Measurements from ENCODE around the gene TMPRSS11F. TPM values are rescaled to one million over a fixed set of nuclear protein-coding genes. Genes with fewer than 3 reads are reported as not detected.

The TMPRSS11F gene
- total RNA-seq, 2 experiments from 2014 or later, result not detected

- DNase-seq, result no peak
- ChIA-PET CTCF (no interaction called here), POLR2A (no interaction called here)
- Mint-ChIP-seq H3K4me1 (no peaks in the 10 kb centered on the region), H3K4me3 (no peak overlapping the region), H3K27ac (no peak overlapping the region), H3K9me3 (ENCODE audit: low read depth) (peaks cover 5% of the 10 kb centered on the region), H3K36me3 (ENCODE audit: low read depth) (no peaks in the 10 kb centered on the region), H3K27me3 (peaks cover 8% of the 10 kb centered on the region)
- intact Hi-C loops (cut with DNase I, micrococcal nuclease), result no loop called here
- ATAC-seq, result no peak
These were observed 19.4 kb upstream of the TMPRSS11F start for GRCh38 chr4:68148800-68149685.

GRCh38 chr4:68147079-68147478, 17.4 kb upstream of the TMPRSS11F start:
- DNase-seq, result no peak
- intact Hi-C loops (cut with DNase I, micrococcal nuclease), result no loop called here
- ChIA-PET CTCF (interaction anchor here (1.1 kb wide), 1 partner anchor 169 kb away, joined by 3 read pairs; no protein-coding TSS in a partner anchor), POLR2A (interaction anchor here (0.6 kb wide), 1 partner anchor 71 kb away, joined by 3 read pairs; no protein-coding TSS in a partner anchor)
- no peak for ATAC-seq
- no peaks in the 10 kb centered on the region for H3K36me3 Mint-ChIP-seq (ENCODE audit: low read depth)
- H3K27me3 Mint-ChIP-seq, result peaks cover 8% of the 10 kb centered on the region
- H3K27ac Mint-ChIP-seq, result no peak overlapping the region
- no peaks in the 10 kb centered on the region for H3K4me1 Mint-ChIP-seq
- peaks cover 5% of the 10 kb centered on the region for H3K9me3 Mint-ChIP-seq (ENCODE audit: low read depth)
- no peak overlapping the region for H3K4me3 Mint-ChIP-seq

GRCh38 chr4:68145261-68145660, 15.6 kb upstream of the TMPRSS11F start:
- ChIA-PET POLR2A (no interaction called here), CTCF (no interaction called here)
- ATAC-seq (no peak), DNase-seq (no peak)
- H3K36me3 Mint-ChIP-seq (ENCODE audit: low read depth), result no peaks in the 10 kb centered on the region
- H3K27ac Mint-ChIP-seq, result no peak overlapping the region
- H3K4me1 Mint-ChIP-seq, result no peaks in the 10 kb centered on the region
- H3K27me3 Mint-ChIP-seq, result peaks cover 8% of the 10 kb centered on the region
- H3K9me3 Mint-ChIP-seq (ENCODE audit: low read depth), result peaks cover 5% of the 10 kb centered on the region
- H3K4me3 Mint-ChIP-seq, result no peak overlapping the region
- intact Hi-C loops (cut with DNase I, micrococcal nuclease), result no loop called here

DNA sequence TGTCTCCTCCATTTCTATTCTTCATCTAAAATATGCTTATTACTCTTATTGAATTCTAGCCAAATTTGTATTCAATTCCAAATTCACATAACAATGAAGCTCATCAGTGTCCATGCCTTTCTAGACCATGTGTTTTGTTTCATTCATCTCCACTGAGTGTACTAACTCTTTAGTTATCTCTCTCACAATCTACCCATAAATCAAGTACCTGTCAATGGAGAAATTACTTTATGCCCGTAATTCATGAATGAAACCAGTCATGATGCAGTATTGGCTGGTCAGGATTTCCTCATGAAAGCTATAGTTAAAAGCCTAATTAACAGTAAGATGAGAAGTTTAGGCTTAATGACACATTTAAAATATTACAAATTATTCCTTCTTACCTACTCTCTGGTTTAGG, 12.2 kb upstream of the TMPRSS11F start:
- ATAC-seq (no peak), DNase-seq (no peak)
- ChIA-PET CTCF (no interaction called here), POLR2A (no interaction called here)
- H3K9me3 Mint-ChIP-seq (ENCODE audit: low read depth), result no peaks in the 10 kb centered on the region
- intact Hi-C loops (cut with DNase I, micrococcal nuclease), result no loop called here
- H3K27me3 Mint-ChIP-seq, result peaks cover 4% of the 10 kb centered on the region
- no peak overlapping the region for H3K27ac Mint-ChIP-seq
- H3K4me3 Mint-ChIP-seq, result no peak overlapping the region
- H3K36me3 Mint-ChIP-seq (ENCODE audit: low read depth), result no peaks in the 10 kb centered on the region
- no peaks in the 10 kb centered on the region for H3K4me1 Mint-ChIP-seq

DNA sequence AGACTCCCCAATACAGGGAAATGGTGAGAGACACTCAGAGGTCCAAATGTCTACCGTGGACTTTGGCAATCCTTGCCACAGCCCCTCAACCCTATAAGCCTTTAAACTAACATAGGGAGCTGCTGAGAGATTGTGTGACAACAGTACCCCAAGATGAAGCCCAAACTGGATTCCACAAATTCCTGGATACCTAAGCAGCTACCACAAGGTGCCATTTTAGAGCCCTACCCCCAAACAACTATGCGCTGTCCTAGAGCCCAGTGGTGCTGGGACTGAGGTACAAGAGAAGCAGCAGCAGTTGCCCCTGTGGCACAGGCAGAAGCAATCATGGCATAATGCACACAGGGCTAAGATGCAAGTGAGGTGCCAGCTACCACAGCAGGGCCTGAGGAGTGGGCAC, 2.7 kb upstream of the TMPRSS11F start:
- ChIA-PET POLR2A (no interaction called here), CTCF (no interaction called here)
- no peak for ATAC-seq
- no peaks in the 10 kb centered on the region for H3K36me3 Mint-ChIP-seq (ENCODE audit: low read depth)
- no peak overlapping the region for H3K27ac Mint-ChIP-seq
- DNase-seq, result no peak
- H3K4me1 Mint-ChIP-seq, result no peaks in the 10 kb centered on the region
- peaks cover 12% of the 10 kb centered on the region for H3K9me3 Mint-ChIP-seq (ENCODE audit: low read depth)
- no peak overlapping the region for H3K4me3 Mint-ChIP-seq
- H3K27me3 Mint-ChIP-seq, result peaks cover 5% of the 10 kb centered on the region
- intact Hi-C loops (cut with DNase I, micrococcal nuclease), result no loop called here

DNA sequence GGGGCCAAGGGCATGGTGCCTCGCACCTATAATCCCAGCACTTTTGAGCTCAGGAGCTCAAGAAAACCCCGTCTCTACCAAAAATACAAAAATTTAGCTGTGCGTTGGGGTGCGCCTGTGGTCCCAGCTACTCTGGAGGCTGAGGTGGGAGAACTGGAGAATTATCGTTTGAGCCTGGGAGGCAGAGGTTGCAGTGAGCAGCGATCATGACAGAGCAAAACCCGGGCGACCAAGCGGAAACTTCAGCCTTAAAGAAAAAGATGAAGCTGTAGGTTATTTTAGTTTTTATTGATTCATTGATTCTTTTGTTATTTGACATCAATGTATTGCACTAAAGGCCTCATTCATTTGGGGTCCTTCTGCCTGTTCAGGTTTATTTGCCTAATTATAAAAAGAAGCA, 5.4 kb downstream of the TMPRSS11F start:
- CTCF ChIA-PET, result no interaction called here
- intact Hi-C loops (cut with DNase I, micrococcal nuclease), result no loop called here
- Mint-ChIP-seq H3K27ac (no peak overlapping the region), H3K36me3 (ENCODE audit: low read depth) (no peaks in the 10 kb centered on the region), H3K27me3 (peaks cover 2% of the 10 kb centered on the region), H3K4me3 (no peak overlapping the region), H3K9me3 (ENCODE audit: low read depth) (no peaks in the 10 kb centered on the region), H3K4me1 (no peaks in the 10 kb centered on the region)
- DNase-seq (no peak), ATAC-seq (no peak)
- POLR2A ChIA-PET, result no interaction called here

- no peak overlapping the region for H3K27ac Mint-ChIP-seq
- ATAC-seq (no peak), DNase-seq (no peak)
- H3K4me1 Mint-ChIP-seq, result no peaks in the 10 kb centered on the region
- CTCF ChIA-PET, result interaction anchor here (0.6 kb wide), 1 partner anchor 40 kb away, joined by 3 read pairs; no protein-coding TSS in a partner anchor
- H3K4me3 Mint-ChIP-seq, result no peak overlapping the region
- no peaks in the 10 kb centered on the region for H3K9me3 Mint-ChIP-seq (ENCODE audit: low read depth)
- intact Hi-C loops (cut with DNase I, micrococcal nuclease), result no loop called here
- H3K36me3 Mint-ChIP-seq (ENCODE audit: low read depth), result no peaks in the 10 kb centered on the region
- no peaks in the 10 kb centered on the region for H3K27me3 Mint-ChIP-seq
- POLR2A ChIA-PET, result no interaction called here
These were observed 6.1 kb downstream of the TMPRSS11F start for GRCh38 chr4:68123525-68123924.

DNA sequence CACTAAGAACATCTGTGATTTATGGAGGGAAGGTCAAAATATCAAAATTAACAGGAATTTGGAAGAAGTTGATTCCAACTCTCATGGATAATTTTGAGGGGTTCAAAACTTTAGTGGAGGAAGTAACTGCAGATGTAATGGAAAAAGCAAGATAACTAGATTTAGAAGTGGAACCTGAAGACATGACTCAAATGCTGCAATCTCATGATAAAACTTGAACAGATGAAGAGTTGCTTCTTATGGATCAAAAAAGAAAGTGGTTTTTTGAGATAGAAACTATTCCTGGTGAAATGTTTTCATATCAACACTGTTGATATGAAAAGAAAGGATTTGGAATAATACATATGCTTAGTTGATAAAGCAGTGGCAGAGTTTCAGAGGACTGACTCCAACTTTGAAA, 9.7 kb downstream of the TMPRSS11F start:
- ChIA-PET CTCF (no interaction called here), POLR2A (no interaction called here)
- Mint-ChIP-seq H3K4me3 (no peak overlapping the region), H3K4me1 (no peaks in the 10 kb centered on the region), H3K27ac (no peak overlapping the region), H3K9me3 (ENCODE audit: low read depth) (peaks cover 2% of the 10 kb centered on the region), H3K27me3 (peaks cover 2% of the 10 kb centered on the region), H3K36me3 (ENCODE audit: low read depth) (no peaks in the 10 kb centered on the region)
- DNase-seq (no peak), ATAC-seq (no peak)
- intact Hi-C loops (cut with DNase I, micrococcal nuclease), result no loop called here

DNA sequence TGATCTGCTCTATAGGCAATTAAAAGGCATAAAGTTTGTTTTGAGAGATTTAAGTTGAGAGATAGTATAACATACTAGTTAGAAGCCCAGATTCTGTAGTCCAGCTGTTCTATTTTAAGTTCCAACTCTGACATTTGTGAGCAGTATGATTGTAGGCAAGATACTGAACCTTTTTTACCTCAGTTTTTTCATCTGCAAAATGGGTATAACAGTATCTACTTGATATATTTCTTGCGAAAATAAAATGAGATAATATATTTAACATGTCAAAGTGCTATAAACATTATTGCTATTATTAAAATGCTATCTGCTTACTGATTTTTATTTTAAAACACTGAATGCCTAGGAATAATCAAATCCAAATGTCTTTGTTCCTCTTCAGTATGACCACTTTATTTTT, 19.2 kb downstream of the TMPRSS11F start:
- CTCF ChIA-PET, result interaction anchor here (0.6 kb wide), 1 partner anchor 1457 kb away, joined by 4 read pairs; no protein-coding TSS in a partner anchor
- POLR2A ChIA-PET, result no interaction called here
- ATAC-seq (no peak), DNase-seq (no peak)
- peaks cover 9% of the 10 kb centered on the region for H3K27me3 Mint-ChIP-seq
- H3K27ac Mint-ChIP-seq, result no peak overlapping the region
- intact Hi-C loops (cut with DNase I, micrococcal nuclease), result no loop called here
- no peak overlapping the region for H3K4me3 Mint-ChIP-seq
- no peaks in the 10 kb centered on the region for H3K36me3 Mint-ChIP-seq (ENCODE audit: low read depth)
- no peaks in the 10 kb centered on the region for H3K4me1 Mint-ChIP-seq
- no peaks in the 10 kb centered on the region for H3K9me3 Mint-ChIP-seq (ENCODE audit: low read depth)

GRCh38 chr4:68109868-68110267, 19.8 kb downstream of the TMPRSS11F start:
- intact Hi-C loops (cut with DNase I, micrococcal nuclease), result no loop called here
- CTCF ChIA-PET, result no interaction called here
- no peak for ATAC-seq

DNA sequence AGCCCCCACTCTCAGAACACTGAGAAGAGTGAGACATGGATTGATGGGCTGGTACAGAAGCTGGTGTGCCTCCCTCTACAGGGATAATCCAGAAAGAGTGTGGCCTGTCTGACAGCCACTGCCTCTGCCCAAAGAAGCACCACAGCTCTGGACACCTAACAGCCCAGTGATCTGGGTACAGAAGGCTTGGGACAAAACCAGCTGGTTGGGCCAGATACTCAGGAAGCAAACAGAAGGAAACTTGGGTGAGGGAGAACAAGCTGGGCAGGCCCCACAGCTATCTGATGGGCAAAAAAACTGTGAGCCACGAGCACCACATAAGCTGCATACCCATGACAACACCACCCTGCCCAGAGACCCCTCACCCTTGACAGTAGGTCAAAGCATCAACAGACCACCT, 46.9 kb downstream of the TMPRSS11F start:
- CTCF ChIA-PET, result no interaction called here
- H3K27ac Mint-ChIP-seq, result no peak overlapping the region
- no peak for ATAC-seq
- no peaks in the 10 kb centered on the region for H3K4me1 Mint-ChIP-seq
- peaks cover 3% of the 10 kb centered on the region for H3K27me3 Mint-ChIP-seq
- DNase-seq, result no peak
- no peak overlapping the region for H3K4me3 Mint-ChIP-seq
- intact Hi-C loops (cut with DNase I, micrococcal nuclease), result no loop called here
- no peaks in the 10 kb centered on the region for H3K36me3 Mint-ChIP-seq (ENCODE audit: low read depth)
- POLR2A ChIA-PET, result no interaction called here
- H3K9me3 Mint-ChIP-seq (ENCODE audit: low read depth), result peaks cover 11% of the 10 kb centered on the region

More at GRCh38 chr4:68109868-68110267, 19.8 kb downstream of the TMPRSS11F start:
- H3K4me1 Mint-ChIP-seq, result no peaks in the 10 kb centered on the region
- no peak for DNase-seq
- peaks cover 9% of the 10 kb centered on the region for H3K27me3 Mint-ChIP-seq
- POLR2A ChIA-PET, result no interaction called here
- no peaks in the 10 kb centered on the region for H3K36me3 Mint-ChIP-seq (ENCODE audit: low read depth)
- no peaks in the 10 kb centered on the region for H3K9me3 Mint-ChIP-seq (ENCODE audit: low read depth)
- no peak overlapping the region for H3K27ac Mint-ChIP-seq
- H3K4me3 Mint-ChIP-seq, result no peak overlapping the region

DNA sequence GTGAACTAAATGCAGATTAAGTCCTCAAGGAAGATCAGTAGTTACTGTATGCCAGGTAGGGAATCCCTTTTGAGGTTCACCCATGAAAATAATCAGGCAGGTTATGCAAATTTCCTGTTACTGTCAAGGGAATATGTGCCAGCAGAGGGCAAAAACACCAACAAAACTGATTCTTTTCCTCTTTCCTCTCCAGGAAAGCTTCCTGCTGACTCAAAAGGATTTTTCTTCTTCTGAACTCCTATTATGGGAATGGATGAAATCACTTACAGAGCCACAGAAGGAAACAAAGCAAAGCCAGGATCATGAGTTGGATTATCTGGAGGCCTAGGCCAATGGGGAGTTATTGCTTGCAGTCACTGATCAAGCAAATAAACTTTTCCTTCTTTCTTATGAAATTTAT, 49.7 kb downstream of the TMPRSS11F start:
- DNase-seq (no peak), ATAC-seq (no peak)
- no peaks in the 10 kb centered on the region for H3K4me1 Mint-ChIP-seq
- no peak overlapping the region for H3K27ac Mint-ChIP-seq
- POLR2A ChIA-PET, result no interaction called here
- CTCF ChIA-PET, result interaction anchor here (0.8 to 1.2 kb wide), 3 partner anchors 9 to 28 kb away, joined by 3 read pairs; no protein-coding TSS in a partner anchor
- no peaks in the 10 kb centered on the region for H3K36me3 Mint-ChIP-seq (ENCODE audit: low read depth)
- H3K27me3 Mint-ChIP-seq, result peaks cover 3% of the 10 kb centered on the region
- intact Hi-C loops (cut with DNase I, micrococcal nuclease), result no loop called here
- H3K4me3 Mint-ChIP-seq, result no peak overlapping the region
- H3K9me3 Mint-ChIP-seq (ENCODE audit: low read depth), result no peaks in the 10 kb centered on the region
